Esophagus muscularis mucosa (tissue), 4 donors: Measurements from ENCODE around the gene WIPF3. TPM values are rescaled to one million over a fixed set of nuclear protein-coding genes. Genes with fewer than 3 reads are reported as not detected.

Source experiments
- DNase-seq: peaks from one replicate; pipeline ENCODE4 v3.0.0-alpha.2; 2017; ENCODE audit errors: extremely low spot score
- H3K27ac ChIP-seq, 4 donors: fragments of 200-600 bp; sonication (generic); replicated peaks in 1 of 4; 1 replicate in 3 of 4; 2 replicates in 1 of 4; pipeline ENCODE4 v1.5.1; 2016 to 2019; ENCODE audit warnings: mild to moderate bottlenecking in 1 of 4
- H3K27me3 ChIP-seq, 4 donors: fragments of 200-600 bp; sonication (generic); one replicate each; pipeline versions ENCODE4 v1.5.1 to v1.6.0; 2016 to 2019
- H3K36me3 ChIP-seq, 4 donors: fragments of 200-600 bp; sonication (generic); one replicate each; pipeline ENCODE4 v1.5.1; 2016 to 2019
- H3K4me1 ChIP-seq, 4 donors: fragments of 200-600 bp; sonication (generic); one replicate each; pipeline ENCODE4 v1.5.1; 2016 to 2019
- H3K4me3 ChIP-seq, 4 donors: fragments of 200-600 bp; sonication (generic); 1 replicate in 2 of 4; 2 replicates in 2 of 4; pipeline ENCODE4 v1.5.1; 2016 to 2019; ENCODE audit warnings: mild to moderate bottlenecking in 4 of 4, moderate library complexity in 1 of 4
- H3K9me3 ChIP-seq, 4 donors: fragments of 200-600 bp; sonication (generic); 1 replicate in 3 of 4; 2 replicates in 1 of 4; pipeline ENCODE4 v1.5.1; 2016 to 2019
- EP300 ChIP-seq: sonication (generic); formaldehyde crosslinking; IDR thresholded peaks from one replicate; pipeline ENCODE4 v1.6.1; 2017; ENCODE audit warnings: antibody characterized with exemption
- POLR2A ChIP-seq: fragments of 450-650 bp; IDR thresholded peaks from one replicate; pipeline ENCODE4 v1.6.1; 2017; ENCODE audit warnings: antibody characterized with exemption, moderate library complexity, mild to moderate bottlenecking, low read depth
- POLR2AphosphoS5 ChIP-seq, 2 donors: sonication (generic); formaldehyde crosslinking; IDR thresholded peaks; one replicate each; pipeline ENCODE4 v1.6.1; 2017; ENCODE audit warnings: antibody characterized with exemption in 2 of 2
- WGBS: methylation state at CpG from one replicate; pipeline ENCODE4 v1.1.5; 2018; 5-methylcytosine and 5-hydroxymethylcytosine counted together
- intact Hi-C: fragments of 100-400 bp; cut with DNase I; formaldehyde crosslinking; loops from one replicate; pipeline ENCODE4 v1.15.1; 2023
- total RNA-seq, 4 donors: library from RNA; depleted of rRNA; stranded (reverse); fragments of >200 nt; gene quantifications; one replicate each; pipeline versions ENCODE4 v1.1.0 to v1.2.1, GENCODE V29; 2016
- TF ChIP-seq, protein P1 (sequence below), 3 experiments: fragments of 200-600 bp in 2 of 3; fragments of 450-650 bp in 1 of 3; sonication (generic) in 2 of 3; IDR thresholded peaks; one replicate each; pipeline ENCODE4 v1.5.1; 2017 to 2019; ENCODE audit warnings: antibody characterized with exemption in 3 of 3, mild to moderate bottlenecking in 2 of 3, moderate library complexity in 1 of 3

The WIPF3 gene
- total RNA-seq, 4 donors from 2014 or later: 3.3 to 10.4 (median 6.2) TPM

DNA sequence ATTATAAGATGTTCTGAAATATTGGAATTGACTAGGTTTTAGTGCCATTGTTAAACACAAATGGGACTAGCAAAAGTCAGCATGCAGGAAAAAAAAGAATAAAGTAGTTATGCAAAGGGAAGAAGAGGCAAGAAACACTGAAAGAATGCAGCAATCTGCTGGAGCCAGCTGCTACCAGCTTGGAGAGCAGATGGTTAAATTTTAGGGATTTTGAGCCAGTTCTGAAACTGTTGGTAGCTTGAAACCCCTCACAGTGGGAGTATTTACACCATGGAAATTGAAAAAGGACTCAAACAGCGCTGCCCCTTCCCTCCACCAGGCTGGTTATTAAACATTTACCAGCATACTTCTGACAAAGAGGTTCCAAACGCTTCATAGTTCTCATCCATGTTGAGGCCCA lies 142.3 kb downstream of the WIPF3 start:
- no peak overlapping the region for H3K27ac ChIP-seq
- DNase-seq: no peak
- H3K4me1 ChIP-seq: peaks cover 0 to 10% (median 0%) of the 10 kb centered on the region in 4 donors
- no peaks in the 10 kb centered on the region for H3K9me3 ChIP-seq
- H3K36me3 ChIP-seq: peaks cover 7 to 70% (median 28%) of the 10 kb centered on the region in 4 donors
- TF ChIP-seq EP300 (no peak), POLR2AphosphoS5 (IDR thresholded peaks at IDR 0.05) (no peak), POLR2A (no peak)
- TF ChIP-seq, protein P1, sequence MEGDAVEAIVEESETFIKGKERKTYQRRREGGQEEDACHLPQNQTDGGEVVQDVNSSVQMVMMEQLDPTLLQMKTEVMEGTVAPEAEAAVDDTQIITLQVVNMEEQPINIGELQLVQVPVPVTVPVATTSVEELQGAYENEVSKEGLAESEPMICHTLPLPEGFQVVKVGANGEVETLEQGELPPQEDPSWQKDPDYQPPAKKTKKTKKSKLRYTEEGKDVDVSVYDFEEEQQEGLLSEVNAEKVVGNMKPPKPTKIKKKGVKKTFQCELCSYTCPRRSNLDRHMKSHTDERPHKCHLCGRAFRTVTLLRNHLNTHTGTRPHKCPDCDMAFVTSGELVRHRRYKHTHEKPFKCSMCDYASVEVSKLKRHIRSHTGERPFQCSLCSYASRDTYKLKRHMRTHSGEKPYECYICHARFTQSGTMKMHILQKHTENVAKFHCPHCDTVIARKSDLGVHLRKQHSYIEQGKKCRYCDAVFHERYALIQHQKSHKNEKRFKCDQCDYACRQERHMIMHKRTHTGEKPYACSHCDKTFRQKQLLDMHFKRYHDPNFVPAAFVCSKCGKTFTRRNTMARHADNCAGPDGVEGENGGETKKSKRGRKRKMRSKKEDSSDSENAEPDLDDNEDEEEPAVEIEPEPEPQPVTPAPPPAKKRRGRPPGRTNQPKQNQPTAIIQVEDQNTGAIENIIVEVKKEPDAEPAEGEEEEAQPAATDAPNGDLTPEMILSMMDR (IDR thresholded peaks at IDR 0.05): no peak
- 75% methylated on average over 2 of the region's 2 CpGs for WGBS
- H3K4me3 ChIP-seq: no peak overlapping the region
- intact Hi-C loops: loop anchor here (5.0 kb wide), 1 partner anchor 119 kb away; no protein-coding TSS in a partner anchor
- no peaks in the 10 kb centered on the region for H3K27me3 ChIP-seq

DNA sequence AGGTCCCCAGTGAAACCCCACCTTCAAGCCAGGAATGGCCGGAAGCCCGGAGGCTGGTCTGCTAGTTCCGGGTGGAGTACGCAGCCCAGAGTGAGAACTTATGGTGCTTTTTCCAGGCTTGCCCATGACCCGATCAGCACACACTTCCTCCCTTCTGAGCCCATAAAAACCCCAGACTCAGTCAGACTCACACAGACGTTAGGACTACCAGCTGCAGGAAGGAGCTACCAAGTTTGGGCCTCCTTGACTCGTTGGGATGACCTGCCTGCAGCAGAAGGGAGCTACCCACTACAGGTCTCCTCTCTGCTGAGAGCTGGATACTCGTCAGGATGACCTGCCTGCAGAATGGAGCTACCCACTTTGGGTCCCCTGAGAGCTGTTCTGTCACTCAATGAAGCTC lies 144.2 kb downstream of the WIPF3 start:
- TF ChIP-seq, protein P1 (IDR thresholded peaks at IDR 0.05): no peak
- no peak for TF ChIP-seq POLR2A
- TF ChIP-seq POLR2AphosphoS5 (IDR thresholded peaks at IDR 0.05): no peak
- no peak for TF ChIP-seq EP300
- intact Hi-C loops: no loop called here
- Histone ChIP-seq H3K9me3 (no peaks in the 10 kb centered on the region), H3K4me1 (peaks cover 0 to 10% (median 0%) of the 10 kb centered on the region in 4 donors), H3K27ac (no peak overlapping the region), H3K4me3 (no peak overlapping the region), H3K36me3 (peaks cover 0 to 70% (median 21%) of the 10 kb centered on the region in 4 donors), H3K27me3 (no peaks in the 10 kb centered on the region)
- DNase-seq: no peak
- WGBS: 92% methylated on average over 6 of the region's 8 CpGs

- no peak for DNase-seq
- Histone ChIP-seq H3K4me1 (peaks cover 0 to 10% (median 0%) of the 10 kb centered on the region in 4 donors), H3K9me3 (no peaks in the 10 kb centered on the region), H3K27ac (no peak overlapping the region), H3K4me3 (no peak overlapping the region), H3K36me3 (peaks cover 0 to 66% (median 21%) of the 10 kb centered on the region in 4 donors), H3K27me3 (no peaks in the 10 kb centered on the region)
- intact Hi-C loops: no loop called here
- TF ChIP-seq POLR2A (no peak), EP300 (no peak), POLR2AphosphoS5 (IDR thresholded peaks at IDR 0.05) (no peak)
- TF ChIP-seq, protein P1 (IDR thresholded peaks at IDR 0.05): no peak
- WGBS: 89% methylated on average over 6 of the region's 8 CpGs
Measured at GRCh38 chr7:29951206-29951605, 144.9 kb downstream of the WIPF3 start.

GRCh38 chr7:29953726-29954347 lies 147.5 kb downstream of the WIPF3 start:
- intact Hi-C loops: no loop called here
- no peaks in the 10 kb centered on the region for H3K27me3 ChIP-seq
- H3K27ac ChIP-seq: no peak overlapping the region
- WGBS: 74% methylated on average over 4 of the region's 4 CpGs
- H3K36me3 ChIP-seq: peaks cover 0 to 52% (median 21%) of the 10 kb centered on the region in 4 donors
- peaks cover 0 to 8% (median 0%) of the 10 kb centered on the region in 4 donors for H3K4me1 ChIP-seq
- no peak overlapping the region for H3K4me3 ChIP-seq
- DNase-seq: no peak
- H3K9me3 ChIP-seq: no peaks in the 10 kb centered on the region
- no peak for TF ChIP-seq EP300
- TF ChIP-seq, protein P1 (IDR thresholded peaks at IDR 0.05): no peak
